GM19023 (cell line): ENCODE measurements around the gene CALML6.

Source experiments
- ATAC-seq: cut with Tn5 transposase; IDR thresholded peaks from one replicate; pipeline ENCODE4 v1.9.1; 2021; ENCODE audit warnings: mild to moderate bottlenecking, moderate library complexity; ENCODE audit not compliant: unreplicated experiment

The CALML6 gene

DNA sequence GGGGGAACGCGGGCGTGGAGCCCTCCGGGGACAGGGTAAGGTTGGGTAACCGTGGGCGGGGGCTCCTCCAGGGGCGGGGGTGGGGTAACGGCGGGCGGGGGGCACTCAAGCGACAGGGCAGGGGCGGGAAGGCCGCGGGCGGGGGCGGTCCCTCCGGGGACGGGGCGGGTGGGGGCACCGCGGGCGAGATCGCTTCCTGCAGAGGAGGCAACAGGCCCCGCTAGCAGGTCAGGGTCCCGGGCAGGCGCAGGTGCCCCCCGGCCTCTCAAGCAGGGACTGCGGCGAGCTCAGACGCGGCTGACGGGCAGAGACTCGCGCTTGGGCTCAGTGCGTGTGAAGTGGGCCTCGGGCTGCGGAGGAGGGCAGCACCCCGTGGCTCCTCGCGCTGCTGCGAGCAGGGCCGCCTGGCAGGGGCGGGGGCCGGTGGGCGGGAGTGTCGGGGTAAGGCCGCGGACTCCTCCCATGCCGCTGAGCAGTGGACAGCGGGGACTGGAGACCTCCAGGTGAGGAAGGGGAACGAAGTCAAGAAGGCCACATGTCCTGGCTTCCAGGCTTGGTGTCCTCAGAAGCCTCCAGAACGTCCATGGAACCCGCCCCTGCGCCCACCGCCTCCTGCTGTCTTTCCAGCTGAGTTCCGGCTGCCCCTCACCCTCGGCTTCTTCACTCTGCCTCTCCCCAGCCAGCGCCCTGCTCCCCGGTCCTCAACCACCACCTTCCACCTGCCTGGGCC is 23.5 kb upstream of the CALML6 start:
- no peak for ATAC-seq

DNA sequence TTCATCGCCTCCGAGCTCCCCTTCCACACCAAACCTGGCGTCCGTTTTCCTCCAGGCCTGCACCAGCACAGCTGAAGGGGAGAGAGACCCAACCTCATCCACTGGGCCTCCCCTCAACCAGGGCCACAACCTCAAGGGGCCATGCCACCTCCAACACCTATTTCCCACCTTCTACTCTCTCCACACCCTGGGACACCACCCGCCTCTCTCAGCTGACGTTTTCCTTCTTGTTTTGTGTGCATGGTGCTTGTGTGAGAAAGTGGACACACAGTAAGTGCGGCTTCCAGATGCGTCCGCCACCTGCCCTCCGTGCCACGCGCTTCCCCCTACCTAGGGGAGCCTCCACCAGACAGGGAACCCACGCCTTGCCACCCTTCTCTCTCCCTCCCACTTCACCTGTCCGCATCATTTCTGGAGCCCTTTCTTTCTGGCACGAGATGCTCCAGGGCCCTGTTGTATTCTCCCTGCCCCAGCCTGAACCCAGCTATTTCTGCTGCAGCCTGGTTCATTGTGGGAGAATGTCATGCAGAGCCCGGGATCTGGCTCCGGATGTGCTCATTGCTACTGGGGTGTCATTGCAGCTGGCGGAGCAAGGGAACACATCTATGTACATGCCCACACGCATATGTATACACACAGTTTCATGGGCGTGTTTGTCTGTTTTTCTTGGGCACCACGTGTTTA is 22.8 kb upstream of the CALML6 start:
- no peak for ATAC-seq

DNA sequence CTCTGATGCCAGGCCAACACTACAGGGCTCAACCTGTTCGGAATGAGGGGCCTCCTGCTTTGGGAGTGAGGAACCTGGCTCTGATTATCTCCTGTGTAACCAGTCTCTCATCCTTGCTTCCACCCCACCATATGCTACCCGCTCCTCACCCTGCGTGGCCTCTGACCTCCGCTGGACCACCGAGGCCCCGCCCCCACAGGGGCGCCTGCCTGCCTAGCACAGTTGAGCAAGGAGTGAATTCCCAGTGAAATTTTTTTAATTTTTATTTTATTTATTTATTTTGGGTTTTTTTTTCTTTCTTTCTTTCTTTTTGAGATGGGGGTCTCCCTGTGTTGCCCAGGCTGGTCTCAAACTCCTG is 22.3 kb upstream of the CALML6 start:
- ATAC-seq, result no peak

DNA sequence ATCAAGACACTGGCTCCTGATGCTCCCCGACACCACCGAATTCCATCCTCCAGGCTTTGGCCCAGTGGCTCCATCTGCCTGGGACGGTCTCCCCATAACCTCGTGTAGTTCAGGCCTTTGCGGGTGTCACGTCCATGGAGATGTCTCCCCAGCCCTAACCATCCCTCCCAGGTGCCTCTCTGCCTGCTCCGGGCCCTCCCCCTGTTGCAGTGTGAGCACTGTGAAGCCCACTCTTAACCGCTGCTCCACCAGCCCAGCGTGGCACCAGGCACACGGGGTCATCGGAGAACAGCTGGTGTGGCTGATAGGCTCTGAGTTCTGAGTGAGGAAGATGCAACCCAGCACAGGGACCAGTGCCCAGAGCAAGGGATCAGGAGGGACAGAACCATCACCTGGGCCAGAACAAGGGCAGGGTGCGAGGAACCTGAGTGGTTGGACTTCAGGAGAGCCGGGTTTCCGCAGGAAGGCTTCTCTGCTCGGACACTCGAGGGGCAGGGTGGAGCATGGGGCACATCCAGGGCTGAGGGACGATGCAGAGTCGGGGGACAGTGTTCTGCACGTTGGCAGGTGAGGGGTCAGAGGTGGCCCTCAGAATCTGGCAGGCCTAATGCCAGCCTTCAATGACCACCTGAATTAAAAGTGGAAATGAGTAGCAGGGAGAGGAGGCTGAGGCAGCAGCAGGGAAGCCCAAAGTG is 21.6 kb upstream of the CALML6 start:
- ATAC-seq, result no peak

DNA sequence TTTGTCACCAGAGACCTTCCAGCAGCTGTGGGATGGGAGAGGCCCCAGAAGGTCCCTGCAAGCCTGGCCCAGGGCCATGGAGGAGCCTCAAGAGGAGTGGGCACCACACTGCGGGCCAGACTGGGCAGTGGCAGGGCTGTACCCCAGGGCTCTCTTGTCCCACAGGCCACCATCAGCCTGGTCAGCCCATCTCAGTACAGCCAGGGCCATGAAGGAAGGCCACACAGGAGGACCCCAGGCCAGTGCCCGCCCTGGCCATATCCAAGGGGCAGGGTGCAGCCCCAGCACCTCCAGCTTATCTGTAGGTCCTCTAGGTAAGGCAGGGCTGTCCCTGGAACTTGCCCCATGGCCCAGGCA is 21.1 kb upstream of the CALML6 start:
- no peak for ATAC-seq

DNA sequence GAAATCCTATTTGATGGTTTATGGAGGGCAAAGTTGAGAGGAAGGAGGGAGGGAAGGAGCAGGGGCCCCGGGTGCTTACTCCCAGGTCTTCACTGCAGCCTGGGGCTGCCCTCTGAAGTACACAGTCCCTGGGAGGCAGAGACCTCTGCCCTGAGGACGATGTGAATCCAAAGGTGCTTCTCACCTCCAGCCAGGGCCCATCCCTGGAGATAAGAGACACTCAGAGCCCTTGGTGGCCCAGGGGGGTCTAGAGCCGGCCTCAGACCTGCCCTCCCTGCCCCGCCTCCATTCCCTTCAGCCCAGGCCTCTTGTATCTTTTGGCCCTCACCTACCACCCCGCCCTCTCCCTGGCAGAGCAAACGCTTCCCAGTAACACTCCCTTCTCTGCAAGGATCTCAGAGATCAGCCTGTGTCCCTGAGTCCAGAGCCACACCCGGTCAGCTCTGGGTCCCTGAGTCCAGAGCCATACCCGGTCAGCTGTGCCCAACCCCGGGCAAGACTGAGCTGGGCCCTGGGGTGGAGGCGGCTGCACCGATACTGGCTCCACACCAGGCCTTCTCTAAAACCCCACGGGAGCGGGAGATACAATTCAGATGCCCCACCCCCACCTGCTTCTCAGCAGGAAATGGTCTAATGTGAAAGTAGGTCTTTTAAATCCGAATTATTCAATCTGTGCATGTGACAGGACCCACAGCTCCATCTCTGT is 20.6 kb upstream of the CALML6 start:
- ATAC-seq, result no peak

DNA sequence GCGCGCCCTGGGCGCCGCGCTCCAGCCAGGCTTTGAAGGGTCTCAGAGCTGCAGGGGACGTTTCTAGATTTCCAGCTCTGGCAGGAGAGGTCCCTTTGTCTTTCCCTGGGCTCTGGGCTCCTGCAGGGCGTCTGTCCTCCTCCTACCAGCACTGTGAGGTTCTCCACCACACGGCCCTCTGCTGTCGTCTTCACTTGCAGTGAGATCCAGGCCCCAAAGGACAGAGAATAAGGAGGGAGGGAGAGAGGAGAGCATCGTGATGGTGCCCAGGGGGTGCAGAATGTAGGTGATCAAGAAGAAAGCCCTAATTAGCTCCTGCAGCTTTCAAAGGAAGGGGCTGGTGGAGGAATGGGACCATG is 20.0 kb upstream of the CALML6 start:
- no peak for ATAC-seq

DNA sequence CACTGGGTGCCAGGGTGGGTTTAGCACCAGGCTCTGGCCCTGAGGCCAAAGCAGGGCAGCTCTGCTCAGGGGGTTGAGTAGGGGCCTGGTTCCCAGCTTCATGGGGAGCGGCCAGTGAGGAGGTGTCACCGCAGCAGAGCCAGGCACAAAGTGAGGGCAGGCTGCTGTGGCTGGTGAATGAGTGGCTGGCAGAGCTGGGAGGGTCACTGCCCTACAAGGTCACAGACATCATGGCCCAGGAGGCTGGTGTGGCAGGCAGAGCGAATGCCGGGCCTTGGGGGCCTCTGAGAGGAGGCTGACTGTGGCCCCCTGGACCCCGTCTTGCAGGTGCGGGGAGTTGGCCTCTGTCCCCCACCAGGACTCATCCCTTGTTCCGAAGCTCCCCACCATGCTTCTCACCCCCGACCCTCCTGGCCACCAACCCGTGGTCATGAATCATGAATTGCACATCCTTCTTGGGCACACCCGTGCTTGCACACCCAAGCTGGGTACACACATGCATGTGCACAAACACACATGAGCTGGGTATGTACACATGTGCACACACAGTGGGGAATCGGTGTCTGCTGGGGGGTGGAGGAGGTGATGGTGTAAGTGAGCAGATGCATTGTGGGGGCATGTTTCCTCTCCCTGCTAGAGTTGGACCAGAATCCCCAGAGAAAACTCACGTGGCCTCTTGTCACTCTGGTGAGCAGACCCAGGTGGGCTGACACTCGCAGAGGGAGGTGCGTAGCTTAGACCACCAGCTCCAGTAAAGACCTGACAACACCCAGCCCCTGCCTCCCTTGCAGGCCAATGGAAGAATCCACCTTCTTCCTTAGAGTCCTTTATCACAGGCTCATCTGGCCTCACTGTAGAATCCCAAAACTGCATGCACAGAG is 19.4 kb upstream of the CALML6 start:
- ATAC-seq, result no peak

DNA sequence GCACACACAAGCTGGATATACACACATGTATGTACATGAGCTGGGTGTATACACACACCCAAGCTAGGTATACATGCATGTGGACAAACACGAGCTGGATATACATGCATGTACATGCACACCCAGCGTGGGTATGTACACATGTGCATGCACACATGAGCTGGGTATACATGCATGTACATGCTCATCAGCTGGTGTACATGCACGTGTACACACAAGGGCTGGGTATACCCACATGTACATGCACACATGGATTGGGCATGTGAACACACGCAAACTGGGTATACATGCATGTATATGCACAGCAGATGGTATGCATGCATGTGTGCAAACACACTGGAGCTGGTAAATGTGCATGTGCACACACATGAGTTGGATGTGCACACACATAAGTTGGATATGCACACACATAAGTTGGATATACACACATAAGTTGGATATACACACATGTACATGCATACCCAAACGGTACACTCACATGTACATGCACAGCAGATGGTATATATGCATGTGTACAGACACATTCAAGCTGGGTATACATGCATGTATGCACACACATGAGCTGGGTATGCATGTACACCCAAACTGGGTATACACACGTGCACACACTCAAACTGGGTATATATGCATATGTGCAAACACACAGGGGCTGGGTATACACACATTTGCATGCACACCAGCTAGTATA is 16.7 kb upstream of the CALML6 start:
- no peak for ATAC-seq

DNA sequence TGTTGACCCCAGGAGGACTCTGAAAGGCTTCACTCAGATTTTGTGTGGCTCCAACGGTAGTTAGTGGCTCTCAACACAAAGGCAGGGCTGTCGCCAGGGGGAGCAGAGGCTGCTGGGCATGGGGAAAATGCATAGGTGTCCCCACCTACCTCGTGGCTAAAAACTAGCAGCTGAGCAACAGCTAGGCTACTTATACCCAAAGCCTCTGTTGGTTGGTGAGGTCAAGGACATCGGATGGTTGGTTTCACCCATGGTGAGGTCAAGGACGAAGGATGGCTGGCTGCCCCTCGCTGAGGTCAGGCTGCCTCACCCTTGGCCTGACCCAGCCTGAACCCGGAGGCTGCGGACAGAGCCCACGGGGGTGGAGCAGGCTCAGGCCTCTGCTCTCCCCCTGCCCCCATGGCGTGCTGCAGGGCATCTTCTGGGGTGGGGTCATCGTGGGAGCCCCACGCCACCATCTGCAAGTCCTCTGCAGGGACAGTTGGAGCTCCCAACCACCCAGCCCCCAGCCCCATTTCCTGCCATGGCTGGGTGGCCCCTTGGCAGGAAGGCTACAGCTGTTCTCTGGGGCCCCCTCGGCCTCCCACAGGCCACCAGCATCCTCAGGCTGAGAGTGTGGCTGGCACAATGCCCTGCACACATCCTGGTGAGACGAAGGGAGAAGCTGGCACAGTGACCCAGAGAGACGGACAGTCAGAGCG is 15.6 kb upstream of the CALML6 start:
- no peak for ATAC-seq

DNA sequence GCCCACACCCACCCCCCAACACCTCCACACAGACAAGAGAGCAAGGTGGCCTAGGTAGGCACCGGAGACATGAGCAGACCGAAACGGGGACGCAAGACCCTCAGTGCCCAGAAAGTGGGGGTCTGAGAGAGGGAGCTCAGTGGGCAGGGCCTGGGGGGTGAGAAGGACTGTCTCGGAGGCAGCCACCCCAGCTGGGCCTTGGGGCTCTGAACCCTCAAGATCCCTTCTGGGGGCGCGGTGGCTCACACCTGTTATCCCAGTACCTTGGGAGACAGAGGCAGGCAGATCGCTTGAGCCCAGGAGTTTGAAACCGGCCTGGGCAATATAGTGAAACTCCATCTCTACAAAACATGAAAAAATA is 15.1 kb upstream of the CALML6 start:
- no peak for ATAC-seq

DNA sequence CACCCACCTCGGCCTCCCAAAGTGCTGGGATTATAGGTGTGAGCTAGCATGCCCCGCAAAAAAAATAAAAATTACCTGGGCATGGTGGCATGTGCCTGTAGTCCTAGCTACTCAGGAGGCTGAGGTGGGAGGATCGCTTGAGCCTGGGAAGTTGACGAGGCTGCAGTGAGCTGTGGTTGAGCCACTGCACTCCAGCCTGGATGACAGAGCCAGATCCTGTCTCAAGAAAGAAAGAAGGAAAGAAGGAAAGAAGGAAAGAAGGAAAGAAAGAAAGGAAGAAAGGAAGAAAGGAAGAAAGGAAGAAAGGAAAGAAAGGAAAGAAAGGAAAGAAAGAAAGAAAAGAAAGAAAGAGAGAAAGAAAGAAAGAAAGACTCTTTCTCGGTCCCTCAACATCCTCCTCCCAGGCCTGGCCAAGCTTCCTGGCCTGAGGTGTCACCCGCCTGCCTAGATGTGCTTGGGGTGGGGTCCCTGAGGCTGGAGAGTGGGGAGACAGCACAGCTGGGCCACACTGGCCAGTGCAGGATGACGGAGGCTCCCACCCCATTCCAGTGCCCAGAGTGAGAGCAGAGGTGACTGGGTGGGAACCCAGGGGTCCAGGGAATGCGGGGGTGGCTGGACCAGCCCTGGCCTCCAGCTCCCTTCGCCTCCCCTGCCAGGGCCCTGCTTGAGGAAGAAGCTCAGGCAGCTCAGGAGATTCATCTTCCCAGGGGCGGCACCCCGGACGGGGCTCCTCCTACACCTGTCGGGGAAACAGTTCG is 14.0 kb upstream of the CALML6 start:
- no peak for ATAC-seq

DNA sequence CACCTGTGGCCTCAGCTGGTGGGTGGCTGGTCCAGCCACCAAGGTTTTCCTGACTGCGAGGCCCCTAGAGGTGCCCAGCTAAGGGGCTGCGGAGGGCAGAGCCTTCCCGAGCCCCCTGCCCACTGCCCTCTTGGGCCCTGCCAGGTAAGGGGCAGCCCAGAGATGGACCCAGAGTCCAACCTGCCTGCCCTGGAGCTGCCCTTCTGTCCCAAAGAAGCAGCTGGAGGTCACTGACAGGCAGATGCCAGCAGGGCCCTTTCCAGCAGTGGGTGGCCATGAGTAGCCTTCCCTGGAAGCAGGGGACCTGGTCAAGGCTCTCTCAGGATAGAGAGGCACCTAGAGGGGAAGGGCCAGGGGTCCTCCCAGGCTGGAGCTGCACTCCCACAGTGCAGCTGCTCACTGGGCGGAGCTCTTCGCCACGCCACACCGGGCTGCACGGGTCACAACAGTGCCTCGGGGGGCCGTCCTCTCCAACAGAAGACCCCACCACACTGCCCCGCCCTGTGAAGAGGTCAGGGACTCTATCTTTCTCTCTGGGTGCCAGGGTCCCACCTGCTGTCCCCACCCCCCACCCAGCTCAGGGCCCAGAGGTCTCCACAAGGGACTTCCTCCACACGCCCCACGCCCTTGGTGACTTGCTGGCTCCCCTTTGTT is 13.3 kb upstream of the CALML6 start:
- no peak for ATAC-seq

DNA sequence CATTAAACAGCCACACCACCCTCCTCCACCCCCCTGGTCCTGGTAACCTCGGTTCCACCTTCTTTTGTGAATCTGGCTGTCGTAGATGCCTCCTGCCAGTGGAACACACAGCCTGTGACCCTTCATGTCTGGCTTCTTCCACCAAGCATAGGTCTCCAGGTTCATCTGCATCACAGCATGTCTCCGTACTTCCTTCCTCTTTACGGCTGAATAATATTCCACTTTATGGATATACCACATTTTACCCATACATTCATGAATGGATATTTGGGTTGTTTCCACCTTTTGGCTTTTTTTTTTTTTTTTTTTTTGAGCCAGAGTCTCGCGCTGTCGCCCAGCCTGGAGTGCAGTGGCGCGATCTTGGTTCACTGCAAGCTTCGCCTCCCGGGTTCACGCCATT is 11.8 kb upstream of the CALML6 start:
- ATAC-seq, result no peak

DNA sequence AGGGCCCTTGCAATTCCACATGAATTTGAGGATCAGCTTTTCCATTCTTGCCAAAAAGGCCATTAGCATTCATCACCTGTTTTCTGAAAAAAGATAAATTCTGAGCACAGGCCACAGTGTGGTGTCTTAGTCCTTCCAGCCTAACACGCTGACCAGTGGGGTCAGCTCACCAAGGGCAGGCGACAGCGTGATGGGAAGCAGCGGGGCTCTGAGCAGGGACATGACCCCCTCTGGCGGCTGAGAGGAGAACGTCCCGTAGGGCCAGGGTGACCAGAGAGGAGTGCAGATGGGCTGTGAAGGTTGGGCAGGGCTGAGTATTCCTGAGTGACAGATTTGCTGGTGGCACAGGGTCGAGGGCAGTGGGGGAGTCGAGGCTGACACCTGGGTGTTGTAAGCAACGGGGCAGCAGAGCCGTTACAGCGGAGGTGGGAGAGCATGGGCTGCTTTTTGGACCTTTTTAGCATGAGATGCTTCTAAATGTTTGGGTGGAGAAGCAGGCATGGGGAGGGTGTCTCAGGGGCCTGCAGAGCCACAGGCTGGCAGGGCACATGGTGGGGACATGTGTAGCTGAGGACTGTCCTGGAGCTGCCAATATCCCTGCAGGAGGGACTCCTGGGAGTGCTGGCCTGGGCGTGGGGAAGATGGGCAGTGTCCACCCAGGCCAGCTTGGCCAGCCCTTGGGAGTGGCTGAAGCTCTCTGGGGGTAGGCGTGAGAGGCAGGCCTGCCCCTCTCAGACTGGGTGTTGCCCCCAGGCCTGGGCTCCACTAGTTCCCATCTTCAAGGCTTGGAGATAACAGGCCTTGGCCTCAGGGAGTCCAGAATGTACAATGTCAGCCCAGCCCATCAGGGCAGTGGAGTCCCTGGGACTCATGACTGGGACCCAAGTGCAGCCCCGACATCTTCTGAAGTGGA is 8.6 kb upstream of the CALML6 start:
- ATAC-seq, result no peak

DNA sequence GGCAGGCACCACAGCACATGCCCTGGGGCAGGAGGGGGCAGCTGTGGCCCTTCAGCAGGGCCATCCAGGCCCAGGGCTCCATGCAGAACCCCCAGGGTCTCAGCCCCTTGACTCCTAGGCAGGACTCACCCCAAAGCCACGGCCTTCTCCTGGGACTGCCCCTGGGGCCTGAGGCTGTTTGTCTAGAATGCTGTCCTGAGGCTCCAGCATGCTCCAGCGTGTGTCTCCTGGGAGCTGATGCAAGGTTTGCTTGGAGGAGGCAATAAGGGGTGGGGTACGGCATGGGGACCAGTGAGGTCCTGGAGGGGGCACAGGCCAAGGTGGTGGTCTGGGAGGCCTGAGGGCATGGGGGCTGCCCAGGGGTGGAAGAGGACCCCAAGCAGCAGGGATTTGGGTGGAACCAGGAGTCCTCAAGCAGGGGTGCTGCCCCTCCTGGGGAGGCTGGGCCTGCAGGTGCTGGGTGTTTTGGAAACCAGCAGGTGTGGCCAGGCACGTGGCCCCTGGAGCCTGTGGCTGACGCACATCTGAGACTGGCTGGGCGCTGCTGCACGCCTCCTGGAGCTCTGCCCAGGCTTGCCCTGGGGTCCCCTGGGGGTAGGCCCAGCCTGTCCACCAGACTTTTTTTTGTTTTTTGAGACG is 7.8 kb upstream of the CALML6 start:
- no peak for ATAC-seq

DNA sequence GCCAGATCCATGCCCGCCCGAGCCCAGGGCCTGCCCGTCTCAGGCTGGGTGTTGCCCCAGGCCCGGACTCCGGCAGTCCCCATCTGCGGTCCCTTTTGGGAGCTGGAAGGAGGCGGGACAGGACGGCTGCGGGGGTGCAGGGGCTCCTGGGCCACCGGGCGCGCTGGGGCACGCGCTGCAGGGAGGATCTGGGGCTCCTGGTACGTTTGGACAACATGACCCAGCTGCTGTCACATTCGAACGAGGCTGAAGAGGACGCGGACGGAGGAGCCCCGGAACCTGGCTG is 6.6 kb upstream of the CALML6 start:
- ATAC-seq, result peak; percentile 13
